Activated T-cell treated with anti-CD3 and anti-CD28 coated beads, Interleukin-2, amount 50 U/mL, for 4 hours (primary cell): ENCODE data around the gene ELMO1. TPM values are rescaled to one million over a fixed set of nuclear protein-coding genes. Genes with fewer than 3 reads are reported as not detected.

Experiments
- ATAC-seq, 2 donors: fragments of 200-7000 bp; cut with Tn5 transposase; one replicate each; pipeline ENCODE4 v1.10.0; 2021
- DNase-seq: peaks from one replicate; pipeline ENCODE4 v3.0.0-alpha.2; 2020
- H3K27me3 Mint-ChIP-seq: one replicate; pipeline ENCODE4 v1.8.0; 2021; ENCODE audit warnings: low read depth, mixed read lengths
- H3K36me3 Mint-ChIP-seq: one replicate; pipeline ENCODE4 v1.8.0; 2022; ENCODE audit warnings: mixed read lengths; ENCODE audit not compliant: insufficient read depth
- H3K4me1 Mint-ChIP-seq: one replicate; pipeline ENCODE4 v1.8.0; 2021; ENCODE audit warnings: low read depth, mixed read lengths
- H3K4me3 Mint-ChIP-seq: one replicate; pipeline ENCODE4 v1.8.0; 2021; ENCODE audit warnings: mild to moderate bottlenecking, moderate library complexity, mixed read lengths
- H3K9me3 Mint-ChIP-seq: one replicate; pipeline ENCODE4 v1.8.0; 2021; ENCODE audit warnings: mixed read lengths
- total RNA-seq, 3 donors: library from RNA; stranded (reverse); gene quantifications; one replicate each; pipeline ENCODE4 v1.2.1, GENCODE V29; 2021

The ELMO1 gene
- total RNA-seq, 3 donors from 2014 or later: 117 to 137 (median 118) TPM

GRCh38 chr7:37333075-37333474 is 115.6 kb downstream of the ELMO1 start:
- Mint-ChIP-seq H3K9me3 (peaks cover 6% of the 10 kb centered on the region), H3K36me3 (peaks cover 70% of the 10 kb centered on the region), H3K4me3 (no peak overlapping the region), H3K27me3 (no peaks in the 10 kb centered on the region), H3K4me1 (peaks cover 79% of the 10 kb centered on the region)
- DNase-seq: no peak
- ATAC-seq: no peak

GRCh38 chr7:37332243-37333016 is 116.2 kb downstream of the ELMO1 start:
- no peak for ATAC-seq
- Mint-ChIP-seq H3K36me3 (peaks cover 72% of the 10 kb centered on the region), H3K27me3 (no peaks in the 10 kb centered on the region), H3K4me1 (peaks cover 80% of the 10 kb centered on the region), H3K9me3 (peaks cover 6% of the 10 kb centered on the region), H3K4me3 (no peak overlapping the region)
- no peak for DNase-seq

GRCh38 chr7:37330775-37331174 is 117.9 kb downstream of the ELMO1 start:
- peaks cover 73% of the 10 kb centered on the region for H3K4me1 Mint-ChIP-seq
- H3K36me3 Mint-ChIP-seq: peaks cover 62% of the 10 kb centered on the region
- no peak for ATAC-seq
- DNase-seq: no peak
- no peak overlapping the region for H3K4me3 Mint-ChIP-seq
- no peaks in the 10 kb centered on the region for H3K27me3 Mint-ChIP-seq
- no peaks in the 10 kb centered on the region for H3K9me3 Mint-ChIP-seq

- Mint-ChIP-seq H3K9me3 (no peaks in the 10 kb centered on the region), H3K4me1 (peaks cover 65% of the 10 kb centered on the region), H3K36me3 (peaks cover 59% of the 10 kb centered on the region), H3K27me3 (no peaks in the 10 kb centered on the region), H3K4me3 (no peak overlapping the region)
- DNase-seq (no peak), ATAC-seq (no peak)
Measured at GRCh38 chr7:37329940-37330339, 118.7 kb downstream of the ELMO1 start.

GRCh38 chr7:37327288-37327687 is 121.4 kb downstream of the ELMO1 start:
- Mint-ChIP-seq H3K4me1 (peaks cover 39% of the 10 kb centered on the region), H3K36me3 (peaks cover 46% of the 10 kb centered on the region), H3K27me3 (no peaks in the 10 kb centered on the region), H3K4me3 (no peak overlapping the region), H3K9me3 (no peaks in the 10 kb centered on the region)
- no peak for DNase-seq
- ATAC-seq: peak; percentile 34 to 48

- Mint-ChIP-seq H3K27me3 (no peaks in the 10 kb centered on the region), H3K4me3 (no peak overlapping the region)
Measured at GRCh38 chr7:37323966-37324365, 124.7 kb downstream of the ELMO1 start.

GRCh38 chr7:37322831-37323230 is 125.8 kb downstream of the ELMO1 start:
- H3K4me1 Mint-ChIP-seq: peaks cover 14% of the 10 kb centered on the region
- DNase-seq (no peak), ATAC-seq (no peak)
- no peak overlapping the region for H3K4me3 Mint-ChIP-seq
- no peaks in the 10 kb centered on the region for H3K27me3 Mint-ChIP-seq
- H3K36me3 Mint-ChIP-seq: peaks cover 18% of the 10 kb centered on the region
- no peaks in the 10 kb centered on the region for H3K9me3 Mint-ChIP-seq

More at GRCh38 chr7:37323966-37324365, 124.7 kb downstream of the ELMO1 start:
- ATAC-seq: no peak
- DNase-seq: no peak
- Mint-ChIP-seq H3K36me3 (peaks cover 25% of the 10 kb centered on the region), H3K9me3 (no peaks in the 10 kb centered on the region), H3K4me1 (peaks cover 19% of the 10 kb centered on the region)

- Mint-ChIP-seq H3K4me1 (peaks cover 8% of the 10 kb centered on the region), H3K4me3 (no peak overlapping the region), H3K9me3 (no peaks in the 10 kb centered on the region), H3K36me3 (peaks cover 24% of the 10 kb centered on the region), H3K27me3 (no peaks in the 10 kb centered on the region)
- ATAC-seq (no peak), DNase-seq (no peak)
Measured at GRCh38 chr7:37320848-37321468, 127.7 kb downstream of the ELMO1 start.

- Mint-ChIP-seq H3K36me3 (peaks cover 23% of the 10 kb centered on the region), H3K4me1 (peaks cover 14% of the 10 kb centered on the region), H3K9me3 (no peaks in the 10 kb centered on the region), H3K27me3 (no peaks in the 10 kb centered on the region), H3K4me3 (no peak overlapping the region)
- no peak for ATAC-seq
- no peak for DNase-seq
Measured at GRCh38 chr7:37320140-37320847, 128.4 kb downstream of the ELMO1 start.

- Mint-ChIP-seq H3K9me3 (no peaks in the 10 kb centered on the region), H3K4me1 (peaks cover 29% of the 10 kb centered on the region), H3K36me3 (peaks cover 38% of the 10 kb centered on the region), H3K27me3 (no peaks in the 10 kb centered on the region), H3K4me3 (no peak overlapping the region)
- ATAC-seq (peak in 1 of 2 donors; percentile 27), DNase-seq (no peak)
Measured at GRCh38 chr7:37318541-37318940, 130.1 kb downstream of the ELMO1 start.

GRCh38 chr7:37315772-37316715 is 132.6 kb downstream of the ELMO1 start:
- DNase-seq (no peak), ATAC-seq (no peak)
- Mint-ChIP-seq H3K36me3 (peaks cover 45% of the 10 kb centered on the region), H3K4me1 (peaks cover 50% of the 10 kb centered on the region), H3K9me3 (no peaks in the 10 kb centered on the region), H3K27me3 (no peaks in the 10 kb centered on the region), H3K4me3 (no peak overlapping the region)

GRCh38 chr7:37312608-37313007 is 136.1 kb downstream of the ELMO1 start:
- peak; percentile 10 to 38 for ATAC-seq
- Mint-ChIP-seq H3K4me3 (no peak overlapping the region), H3K36me3 (peaks cover 66% of the 10 kb centered on the region), H3K4me1 (peaks cover 77% of the 10 kb centered on the region), H3K9me3 (no peaks in the 10 kb centered on the region), H3K27me3 (no peaks in the 10 kb centered on the region)
- DNase-seq: no peak

GRCh38 chr7:37311355-37311754 is 137.3 kb downstream of the ELMO1 start:
- ATAC-seq: peak; percentile 74 to 77
- H3K4me1 Mint-ChIP-seq: peaks cover 72% of the 10 kb centered on the region

More at GRCh38 chr7:37311355-37311754, 137.3 kb downstream of the ELMO1 start:
- Mint-ChIP-seq H3K9me3 (no peaks in the 10 kb centered on the region), H3K4me3 (peak overlapping the region; percentile 39), H3K36me3 (peaks cover 67% of the 10 kb centered on the region), H3K27me3 (no peaks in the 10 kb centered on the region)
- DNase-seq: peak; percentile 13
